GM18951 (cell line): ENCODE data around the gene NLRP1.

Experiments used
- POLR2A ChIP-seq: IDR thresholded peaks from 4 replicates; pipeline ENCODE4 v1.6.1; 2011; ENCODE audit warnings: mild to moderate bottlenecking; ENCODE audit not compliant: insufficient read length, insufficient read depth; ENCODE audit errors: extremely low read depth
- in situ Hi-C: fragments of 300-500 bp; cut with MboI; formaldehyde crosslinking; loops from one replicate; pipeline ENCODE4 v1.12.0; 2022; ENCODE audit warnings: low sequenced_read_pairs, mixed read lengths, inconsistent platforms; ENCODE audit not compliant: unreplicated experiment

NLRP1 gene

DNA sequence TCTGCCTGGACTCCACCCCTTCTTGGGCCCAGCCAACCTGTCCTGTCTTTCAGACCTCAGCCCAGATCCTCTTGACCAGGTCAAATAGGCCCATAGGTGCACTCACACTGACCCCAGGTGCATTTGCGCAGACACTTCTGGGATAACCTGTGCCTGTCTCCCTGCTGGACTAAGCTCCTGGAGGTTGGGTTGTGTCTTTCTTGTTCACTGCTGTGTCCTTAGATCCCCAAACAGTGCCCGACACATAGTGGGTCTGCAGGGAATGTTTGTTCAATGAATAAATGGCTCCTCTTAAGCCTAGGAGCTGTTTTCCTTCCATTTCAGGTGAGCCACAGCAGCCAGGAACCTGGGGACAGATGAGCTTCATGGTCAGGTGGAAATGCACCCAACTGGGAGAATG, 48.9 kb downstream of the NLRP1 start:
- in situ Hi-C loops = no loop called here

DNA sequence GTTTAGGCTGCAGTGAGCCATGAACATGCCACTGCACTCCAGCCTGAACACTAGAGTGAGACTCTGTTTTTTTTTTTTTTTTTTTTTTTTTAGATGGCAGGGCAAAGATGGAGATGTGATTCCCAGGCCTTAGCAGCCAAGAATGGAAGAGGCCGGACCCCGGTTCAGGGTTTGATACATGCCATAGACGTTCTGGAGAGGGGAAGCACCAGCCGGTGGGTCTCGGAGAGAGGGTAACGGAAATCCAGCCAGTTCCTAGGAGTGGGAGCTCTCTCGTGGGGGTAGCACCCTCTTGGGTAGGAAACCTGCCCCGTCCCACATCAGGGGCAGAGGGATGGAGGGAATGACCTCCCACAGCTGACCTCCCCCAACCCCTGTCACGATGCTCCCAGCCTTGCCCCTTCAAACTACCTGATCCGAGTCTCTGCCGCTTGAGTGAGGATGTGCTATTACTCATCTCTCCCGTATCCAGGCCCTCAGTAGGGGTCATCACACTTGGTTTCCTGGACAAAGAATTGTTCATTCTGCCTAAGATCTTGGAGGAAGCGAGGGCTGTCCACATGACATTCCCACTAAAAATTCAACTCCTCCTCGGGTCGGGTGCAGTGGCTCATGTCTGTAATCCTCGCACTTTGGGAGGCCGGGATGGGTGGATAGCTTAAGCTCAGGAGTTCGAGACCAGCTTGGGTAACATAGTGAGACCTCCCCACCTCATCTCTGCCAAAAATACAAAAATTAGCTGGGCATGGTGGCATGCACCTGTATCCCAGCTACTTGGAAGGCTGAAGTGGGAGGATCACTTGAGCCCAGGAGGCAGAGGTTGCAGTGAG, 50.6 kb downstream of the NLRP1 start:
- in situ Hi-C loops = no loop called here
- TF ChIP-seq POLR2A = no peak

More for the DNA sequence above, 48.9 kb downstream of the NLRP1 start:
- TF ChIP-seq POLR2A = no peak

DNA sequence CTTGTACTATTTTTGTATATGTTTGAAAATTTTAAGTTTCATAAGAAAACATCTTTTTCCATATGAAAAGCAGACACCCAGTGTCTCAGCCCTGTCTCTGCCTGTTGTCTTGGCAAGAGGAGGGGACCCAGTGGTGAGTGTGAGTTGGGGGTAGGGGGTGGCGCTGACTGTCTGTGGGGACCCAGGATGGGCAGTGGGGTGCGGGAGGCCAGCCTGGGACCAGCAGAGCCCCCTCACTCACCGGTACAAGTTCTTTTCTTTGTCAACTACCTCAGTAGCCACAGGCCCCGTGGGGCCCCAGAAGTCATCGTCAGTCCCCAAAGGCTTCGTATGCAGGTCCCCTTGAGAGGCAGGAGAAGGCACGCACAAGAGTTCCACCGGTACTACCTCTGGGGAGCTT, 51.7 kb downstream of the NLRP1 start:
- in situ Hi-C loops = no loop called here
- TF ChIP-seq POLR2A = no peak

DNA sequence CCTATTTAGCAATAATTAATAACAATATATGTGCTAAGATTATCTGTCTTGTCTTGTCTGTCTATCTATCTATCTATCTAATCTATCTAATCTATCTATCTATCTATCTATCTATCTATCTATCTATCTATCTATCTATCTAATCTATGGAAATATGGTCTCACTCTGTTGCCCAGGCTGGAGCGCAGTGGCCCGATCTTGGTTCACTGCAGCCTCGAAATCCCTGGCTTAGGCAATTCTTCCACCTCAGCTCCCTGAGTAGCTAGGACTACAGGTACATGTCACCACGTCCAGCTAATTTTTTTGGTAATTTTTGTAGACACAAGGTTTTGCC, 53.3 kb downstream of the NLRP1 start:
- TF ChIP-seq POLR2A = no peak
- in situ Hi-C loops = no loop called here

DNA sequence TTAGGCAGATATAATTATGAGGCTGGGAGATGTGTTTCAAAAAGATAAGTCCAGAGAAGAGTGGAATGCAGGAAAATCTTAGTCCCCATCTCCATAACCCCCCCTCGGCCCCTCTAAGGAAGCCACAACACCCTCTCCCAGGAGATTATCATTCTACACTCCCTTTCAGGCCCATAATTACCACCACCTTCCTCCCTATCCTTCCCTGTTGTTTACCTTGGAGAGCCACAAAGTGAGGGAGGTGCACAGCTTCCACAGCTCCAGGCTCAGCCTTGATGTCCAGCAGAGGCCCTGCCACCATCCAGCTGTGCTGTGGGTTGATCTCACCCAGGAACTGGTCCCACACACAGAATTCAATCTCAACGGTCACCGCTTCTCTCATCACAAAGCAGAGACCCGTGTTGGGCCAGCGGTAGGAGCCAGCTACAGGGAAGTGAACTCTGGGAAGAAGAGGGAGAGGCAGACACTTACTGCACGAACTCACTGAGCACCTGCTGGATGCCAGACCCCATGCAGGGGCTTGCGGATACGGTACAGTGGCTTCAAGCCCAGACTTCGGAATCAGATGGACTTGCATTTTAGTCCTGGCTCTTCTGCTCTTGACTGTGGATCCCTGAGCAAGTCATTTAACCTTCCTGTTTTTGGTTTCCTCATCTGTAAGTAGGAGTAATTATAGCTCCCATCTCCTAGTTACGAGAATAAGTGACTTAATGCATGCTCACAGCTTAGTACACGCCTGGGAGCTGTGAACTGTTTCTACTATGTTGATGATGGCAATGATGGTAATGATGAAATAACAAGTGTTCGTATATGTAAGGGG, 53.8 kb downstream of the NLRP1 start:
- in situ Hi-C loops = no loop called here
- TF ChIP-seq POLR2A = no peak

DNA sequence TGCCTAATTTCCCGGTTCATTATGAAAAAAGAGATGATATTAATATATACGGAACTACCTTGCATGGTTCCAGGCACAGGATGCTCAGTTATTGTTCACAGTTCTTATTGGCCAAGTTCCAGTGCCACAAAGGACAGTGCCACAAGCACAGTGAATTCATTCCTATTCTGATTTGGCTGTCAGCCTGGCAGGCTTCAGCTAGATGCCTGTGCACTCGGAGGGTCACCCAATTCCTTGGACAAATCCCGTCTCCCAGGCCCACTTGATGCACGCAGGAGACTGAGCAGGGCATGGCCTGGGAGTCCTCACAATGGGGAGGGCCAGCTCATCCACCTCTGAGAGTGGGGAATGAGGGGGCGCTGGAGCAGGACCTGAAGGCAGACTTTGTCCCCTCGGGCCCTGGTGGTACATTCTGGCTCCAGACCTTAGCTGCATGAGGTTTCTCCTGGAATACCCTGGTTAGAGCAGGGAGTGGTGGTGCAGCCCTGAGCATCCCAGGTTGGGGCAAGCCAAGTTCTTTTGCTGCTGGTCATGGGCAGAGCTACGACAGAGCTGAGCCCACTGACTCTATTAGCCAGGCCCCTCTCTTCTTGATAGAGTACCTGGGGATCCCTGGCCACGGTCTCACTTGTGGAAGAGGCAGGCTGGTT, 56.6 kb downstream of the NLRP1 start:
- no peak for TF ChIP-seq POLR2A
- in situ Hi-C loops = no loop called here

DNA sequence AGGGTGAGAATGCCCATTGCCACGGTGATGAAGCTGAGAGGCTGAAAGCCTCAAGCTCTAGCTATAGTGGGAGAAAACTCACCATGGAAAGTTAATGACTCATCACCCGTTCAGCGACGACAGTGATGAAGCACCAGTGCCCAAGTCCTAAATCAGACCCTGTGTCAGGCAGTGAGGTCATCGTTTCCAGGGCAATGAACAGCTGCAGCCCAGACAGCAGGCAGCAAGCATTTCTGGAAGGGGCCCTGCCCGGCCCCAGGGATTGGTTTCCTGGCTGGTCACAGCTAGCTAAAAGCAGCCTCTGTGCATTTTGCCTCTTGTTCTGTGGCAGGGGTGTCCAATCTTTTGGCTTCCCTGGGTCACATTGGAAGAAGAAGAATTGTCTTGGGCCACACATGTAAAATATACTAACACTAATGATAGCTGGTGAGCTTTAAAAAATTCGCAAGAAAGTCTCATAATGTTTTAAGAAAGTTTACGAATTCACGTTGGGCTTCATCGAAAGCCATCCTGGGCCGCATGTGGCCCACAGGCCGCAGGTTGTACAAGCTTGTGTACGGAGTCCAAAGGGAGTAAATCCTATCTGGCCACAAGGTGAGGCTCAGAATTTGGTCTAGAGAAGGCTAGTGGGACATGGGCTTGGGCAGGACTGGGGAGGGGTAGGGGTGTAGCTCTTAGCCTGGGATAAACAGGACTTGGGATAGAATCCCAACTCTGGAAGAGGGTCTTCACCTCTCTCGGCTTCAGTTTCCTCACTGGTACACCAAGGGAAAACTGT, 57.3 kb downstream of the NLRP1 start:
- no peak for TF ChIP-seq POLR2A
- in situ Hi-C loops = no loop called here

DNA sequence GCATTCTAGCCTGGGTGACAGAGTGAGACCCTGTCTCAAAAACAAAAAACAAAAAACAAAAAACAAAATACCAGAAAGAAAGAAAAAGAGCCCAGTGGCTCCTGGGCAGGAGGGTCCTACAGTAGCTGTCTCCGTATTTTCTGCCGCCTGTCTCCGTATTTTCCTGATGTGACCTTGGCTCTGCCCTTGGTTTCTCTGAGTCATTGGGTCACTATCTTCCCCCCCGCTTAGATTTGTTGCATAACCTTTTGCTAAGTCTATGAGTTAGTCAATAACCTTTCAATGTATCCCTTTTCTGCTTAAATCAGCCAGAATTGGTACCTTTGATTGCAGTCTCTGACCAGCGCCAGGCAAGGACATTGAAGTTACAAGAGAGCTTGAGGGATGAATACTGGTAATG, 61.1 kb downstream of the NLRP1 start:
- in situ Hi-C loops = no loop called here
- no peak for TF ChIP-seq POLR2A

DNA sequence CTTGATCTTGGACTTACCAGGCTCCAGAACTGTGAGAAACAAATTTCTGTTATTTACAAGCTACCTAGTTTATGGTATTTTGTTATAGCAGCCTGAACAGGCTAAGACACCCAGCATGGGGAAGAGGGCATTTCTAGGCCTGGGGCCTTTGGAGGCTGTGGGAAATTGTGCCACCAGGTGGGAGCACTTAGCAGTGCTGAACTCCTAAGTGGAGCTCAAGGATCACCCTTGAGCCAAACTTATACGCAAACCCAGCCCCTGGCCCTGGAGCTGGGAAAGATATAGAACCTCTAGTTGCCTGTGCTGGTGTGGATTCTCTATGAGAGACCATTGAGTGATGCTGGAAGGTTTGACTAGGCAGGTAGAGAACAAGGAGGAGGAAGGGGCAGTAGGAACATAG, 61.8 kb downstream of the NLRP1 start:
- in situ Hi-C loops = no loop called here
- TF ChIP-seq POLR2A = no peak

DNA sequence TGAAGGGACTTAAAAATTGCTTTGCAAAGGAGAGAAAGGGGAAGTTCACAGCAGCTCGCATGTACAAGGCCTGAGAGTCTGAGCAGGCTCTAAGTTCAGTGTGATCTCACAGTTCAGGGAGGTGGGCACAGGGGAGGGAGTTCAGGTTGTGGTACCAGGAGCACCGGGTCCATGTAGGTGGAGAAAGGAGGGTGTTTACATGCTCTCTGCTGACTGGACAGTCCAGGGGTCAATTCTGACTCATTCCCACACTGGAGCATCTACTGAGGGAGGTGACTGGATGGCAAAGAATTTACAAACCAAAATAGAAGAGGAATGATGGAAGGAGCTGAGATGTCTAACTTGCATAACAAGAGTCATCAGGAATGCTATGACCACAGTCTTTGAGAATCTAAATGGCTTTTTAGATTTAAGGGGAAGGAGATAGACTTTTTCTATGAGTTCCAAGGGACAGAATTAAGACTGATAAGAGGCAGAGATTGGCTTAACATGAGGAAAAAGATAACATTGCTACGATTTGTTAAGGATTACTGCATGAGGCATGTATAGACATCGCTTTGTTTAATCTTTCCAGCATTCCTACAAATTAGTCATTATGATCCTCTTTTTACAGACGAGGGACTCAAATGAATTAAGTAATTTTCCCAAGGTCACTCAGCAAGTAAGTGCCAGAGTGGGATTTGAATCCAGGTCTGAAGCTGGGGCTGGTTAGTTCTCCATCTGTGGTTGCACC, 68.1 kb downstream of the NLRP1 start:
- in situ Hi-C loops = no loop called here
- TF ChIP-seq POLR2A = no peak

DNA sequence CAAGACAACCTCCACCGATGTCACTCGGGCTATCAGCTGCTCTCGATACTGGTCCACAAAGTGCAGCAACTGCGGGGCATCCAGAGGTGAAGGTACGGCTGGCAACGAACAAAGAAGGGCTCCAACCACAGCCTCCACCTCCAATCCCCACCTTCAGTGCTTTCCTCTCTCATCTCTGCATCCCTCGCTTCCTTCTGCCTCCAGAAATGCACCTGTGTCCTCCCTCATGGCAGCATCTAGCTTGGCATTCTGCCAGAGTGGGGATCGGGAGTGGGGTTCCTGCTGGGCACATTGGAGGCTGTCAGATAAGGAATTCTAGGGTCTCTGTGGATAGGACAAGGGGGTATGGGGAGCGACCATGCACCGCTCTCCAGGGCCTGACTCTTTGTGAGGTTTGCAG, 69.3 kb downstream of the NLRP1 start:
- in situ Hi-C loops = no loop called here

DNA sequence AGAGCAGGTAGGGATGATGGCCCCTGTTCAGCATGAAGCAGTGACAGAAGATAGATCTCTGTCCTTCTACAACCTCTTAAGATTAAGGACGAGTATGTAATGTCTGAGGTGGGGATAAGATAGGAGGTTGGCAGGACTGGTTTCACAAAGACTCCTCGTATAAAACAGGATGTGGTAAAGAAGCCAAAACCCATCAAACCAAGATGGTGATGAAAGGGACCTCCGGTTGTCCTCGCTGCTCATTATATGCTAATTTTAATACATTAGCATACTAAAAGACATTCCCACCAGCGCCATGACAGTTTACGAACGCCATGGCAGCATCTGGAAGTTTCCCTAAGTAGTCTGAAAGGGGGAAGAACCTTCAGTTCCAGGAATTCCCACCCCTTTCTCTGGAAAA, 70.7 kb downstream of the NLRP1 start:
- in situ Hi-C loops = no loop called here
- no peak for TF ChIP-seq POLR2A

More for the DNA sequence above, 69.3 kb downstream of the NLRP1 start:
- no peak for TF ChIP-seq POLR2A
